ENCODE measurements around the gene PF4V1. TPM values are rescaled to one million over a fixed set of nuclear protein-coding genes. Genes with fewer than 3 reads are reported as not detected.

The PF4V1 gene, protein sequence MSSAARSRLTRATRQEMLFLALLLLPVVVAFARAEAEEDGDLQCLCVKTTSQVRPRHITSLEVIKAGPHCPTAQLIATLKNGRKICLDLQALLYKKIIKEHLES
- polyA plus RNA-seq = not detected in 2 replicates

DNA sequence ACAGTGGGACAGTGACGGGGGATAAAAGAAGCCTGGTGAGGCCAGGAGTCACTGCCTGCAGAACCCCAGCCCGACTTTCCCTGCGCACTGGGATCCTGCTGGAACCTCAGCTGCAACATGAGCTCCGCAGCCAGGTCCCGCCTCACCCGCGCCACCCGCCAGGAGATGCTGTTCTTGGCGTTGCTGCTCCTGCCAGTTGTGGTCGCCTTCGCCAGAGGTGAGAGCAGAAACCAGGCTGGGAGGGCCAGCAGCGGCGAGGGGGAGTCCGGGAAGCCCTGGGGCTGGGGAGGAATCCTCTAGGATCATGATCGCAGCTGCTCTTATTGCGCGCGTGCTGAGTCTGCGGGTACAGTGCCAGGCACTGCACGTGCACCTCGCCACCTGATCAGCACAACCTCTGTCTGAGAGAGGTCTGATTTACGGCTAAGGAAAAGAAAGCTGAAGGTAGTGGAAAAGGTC, at the start of gene PF4V1:
PF4V1 (plus strand) TSS at position 51 of the 459 bp plus-strand sequence; CDS start at position 118, 67 bp downstream.

DNA sequence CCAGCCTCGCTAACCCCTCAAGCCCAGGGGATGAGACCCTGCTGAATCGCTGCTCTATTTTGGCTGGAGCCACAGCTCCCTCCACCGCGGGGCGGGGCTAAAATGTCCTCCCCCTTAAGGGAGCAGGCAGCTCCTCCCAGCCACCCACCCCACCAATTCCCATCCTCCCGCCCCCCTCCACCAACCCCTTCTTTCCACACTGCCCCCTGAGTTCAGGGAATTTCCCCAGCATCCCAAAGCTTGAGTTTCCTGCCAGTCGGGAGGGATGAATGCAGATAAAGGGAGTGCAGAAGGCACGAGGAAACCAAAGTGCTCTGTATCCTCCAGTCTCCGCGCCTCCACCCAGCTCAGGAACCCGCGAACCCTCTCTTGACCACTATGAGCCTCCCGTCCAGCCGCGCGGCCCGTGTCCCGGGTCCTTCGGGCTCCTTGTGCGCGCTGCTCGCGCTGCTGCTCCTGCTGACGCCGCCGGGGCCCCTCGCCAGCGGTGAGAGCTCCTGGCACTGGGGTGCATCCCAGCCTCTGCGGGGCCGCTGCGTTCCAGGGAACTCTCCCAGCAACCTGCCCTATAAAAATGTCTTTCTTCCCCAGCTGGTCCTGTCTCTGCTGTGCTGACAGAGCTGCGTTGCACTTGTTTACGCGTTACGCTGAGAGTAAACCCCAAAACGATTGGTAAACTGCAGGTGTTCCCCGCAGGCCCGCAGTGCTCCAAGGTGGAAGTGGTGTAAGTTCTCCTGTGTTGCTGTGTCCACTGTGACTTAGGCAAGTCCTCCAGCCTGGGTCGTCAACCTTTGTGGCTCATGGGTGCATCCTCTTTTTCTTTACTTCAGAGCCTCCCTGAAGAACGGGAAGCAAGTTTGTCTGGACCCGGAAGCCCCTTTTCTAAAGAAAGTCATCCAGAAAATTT, 16.5 kb upstream of the PF4V1 start, which contains the start of gene CXCL6:
CXCL6 (plus strand) TSS at position 306 of the 907 bp plus-strand sequence; CDS start at position 379, 73 bp downstream.

DNA sequence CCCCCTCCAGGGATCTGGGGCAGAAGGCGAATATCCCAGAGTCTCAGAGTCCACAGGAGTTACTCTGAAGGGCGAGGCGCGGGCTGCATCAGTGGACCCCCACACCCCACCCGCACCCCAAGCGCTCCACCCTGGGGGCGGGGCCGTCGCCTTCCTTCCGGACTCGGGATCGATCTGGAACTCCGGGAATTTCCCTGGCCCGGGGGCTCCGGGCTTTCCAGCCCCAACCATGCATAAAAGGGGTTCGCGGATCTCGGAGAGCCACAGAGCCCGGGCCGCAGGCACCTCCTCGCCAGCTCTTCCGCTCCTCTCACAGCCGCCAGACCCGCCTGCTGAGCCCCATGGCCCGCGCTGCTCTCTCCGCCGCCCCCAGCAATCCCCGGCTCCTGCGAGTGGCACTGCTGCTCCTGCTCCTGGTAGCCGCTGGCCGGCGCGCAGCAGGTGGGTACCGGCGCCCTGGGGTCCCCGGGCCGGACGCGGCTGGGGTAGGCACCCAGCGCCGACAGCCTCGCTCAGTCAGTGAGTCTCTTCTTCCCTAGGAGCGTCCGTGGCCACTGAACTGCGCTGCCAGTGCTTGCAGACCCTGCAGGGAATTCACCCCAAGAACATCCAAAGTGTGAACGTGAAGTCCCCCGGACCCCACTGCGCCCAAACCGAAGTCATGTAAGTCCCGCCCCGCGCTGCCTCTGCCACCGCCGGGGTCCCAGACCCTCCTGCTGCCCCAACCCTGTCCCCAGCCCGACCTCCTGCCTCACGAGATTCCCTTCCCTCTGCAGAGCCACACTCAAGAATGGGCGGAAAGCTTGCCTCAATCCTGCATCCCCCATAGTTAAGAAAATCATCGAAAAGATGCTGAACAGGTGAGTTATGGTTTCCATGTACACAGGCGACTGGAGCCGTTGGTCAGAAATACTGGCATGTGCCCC, 16.3 kb downstream of the PF4V1 start, which contains the start of gene CXCL1:
CXCL1 (plus strand) TSS at position 264 of the 926 bp plus-strand sequence; CDS start at position 342, 78 bp downstream.

Other genes starting within 250 kb of the PF4V1 start
- gene RASSF6, start 232.9 kb upstream of the PF4V1 start, polyA plus RNA-seq = not detected in 2 replicates
- not detected in 2 replicates for gene CXCL8, start 112.7 kb upstream of the PF4V1 start, polyA plus RNA-seq
- not detected in 2 replicates for gene CXCL6, start 16.6 kb upstream of the PF4V1 start, polyA plus RNA-seq
- gene CXCL1, start 16.1 kb downstream of the PF4V1 start, polyA plus RNA-seq = not detected in 2 replicates
- not detected in 2 replicates for gene PF4, start 128.7 kb downstream of the PF4V1 start, polyA plus RNA-seq
- gene PPBP, start 134.9 kb downstream of the PF4V1 start, polyA plus RNA-seq = not detected in 2 replicates
- gene CXCL5, start 145.4 kb downstream of the PF4V1 start, polyA plus RNA-seq = not detected in 2 replicates
- not detected in 2 replicates for gene CXCL3, start 185.4 kb downstream of the PF4V1 start, polyA plus RNA-seq
- not detected in 2 replicates for gene CXCL2, start 245.9 kb downstream of the PF4V1 start, polyA plus RNA-seq

All from Purkinje cell (primary cell).